Measurements from ENCODE around the gene AHCY. TPM values are rescaled to one million over a fixed set of nuclear protein-coding genes. Genes with fewer than 3 reads are reported as not detected.
"Not testable (repeated sequence)": the region's sequence is repeated elsewhere in the genome, so short reads cannot be mapped to it uniquely, and the experiment has no call there.

Gene AHCY
- total and polyA plus RNA-seq, 2 donors (not counting 1 experiment from before 2014, with no cell fraction given), result 68.4 to 78.3 TPM

- TF ChIP-seq EZH2 (IDR thresholded peaks at IDR 0.05; ENCODE audit: low read length, missing control alignments), result no peak
- no peak for TF ChIP-seq CTCF (conservative IDR thresholded peaks at IDR 0.05 in 1 of 2, IDR thresholded peaks at IDR 0.05 in 1 of 2; ENCODE audit: low read depth in 1 of 2, low read length in 2 of 2)
- Histone ChIP-seq H2AFZ (ENCODE audit: low read length) (no peak overlapping the region), H4K20me1 (ENCODE audit: control insufficient read depth, extremely low read depth, insufficient read depth, low read length) (no peaks in the 10 kb centered on the region), H3K27ac (ENCODE audit: insufficient read depth, low read length) (no peak overlapping the region), H3K4me3 (replicated peaks in 1 of 4; ENCODE audit: control extremely low read depth in 1 of 4, insufficient read depth in 1 of 4, low read depth in 3 of 4, low read length in 4 of 4) (no peak overlapping the region), H3K79me2 (ENCODE audit: control insufficient read depth, insufficient read depth, low read length) (no peaks in the 10 kb centered on the region), H3K9ac (ENCODE audit: insufficient read depth, low read length) (no peak overlapping the region), H3K4me2 (ENCODE audit: extremely low read depth, insufficient read depth, low read length) (no peak overlapping the region), H3K9me3 (ENCODE audit: control insufficient read depth, insufficient read depth, low read depth, low read length) (no peaks in the 10 kb centered on the region), H3K4me1 (ENCODE audit: control insufficient read depth, extremely low read depth, insufficient read depth, low read length) (peaks cover 6% of the 10 kb centered on the region), H3K36me3 (ENCODE audit: control insufficient read depth, insufficient read depth, low read length) (no peaks in the 10 kb centered on the region), H3K27me3 (ENCODE audit: control insufficient read depth, insufficient read depth, low read length) (no peaks in the 10 kb centered on the region)
- no peak for DNase-seq (ENCODE audit: low read depth in 2 of 2)
Observed at GRCh38 chr20:34264141-34264540, 39.0 kb downstream of the AHCY start.

- H3K27me3 ChIP-seq (ENCODE audit: control insufficient read depth, insufficient read depth, low read length); H3K36me3 ChIP-seq (ENCODE audit: control insufficient read depth, insufficient read depth, low read length); H3K27ac ChIP-seq (ENCODE audit: insufficient read depth, low read length); H3K9ac ChIP-seq (ENCODE audit: insufficient read depth, low read length); H3K79me2 ChIP-seq (ENCODE audit: control insufficient read depth, insufficient read depth, low read length); H3K4me2 ChIP-seq (ENCODE audit: extremely low read depth, insufficient read depth, low read length); H3K9me3 ChIP-seq (ENCODE audit: control insufficient read depth, insufficient read depth, low read depth, low read length); H4K20me1 ChIP-seq (ENCODE audit: control insufficient read depth, extremely low read depth, insufficient read depth, low read length); H2AFZ ChIP-seq (ENCODE audit: low read length); H3K4me1 ChIP-seq (ENCODE audit: control insufficient read depth, extremely low read depth, insufficient read depth, low read length); DNase-seq (ENCODE audit: low read depth in 2 of 2); H3K4me3 ChIP-seq (replicated peaks in 1 of 4; ENCODE audit: control extremely low read depth in 1 of 4, insufficient read depth in 1 of 4, low read depth in 3 of 4, low read length in 4 of 4): not testable (repeated sequence)
Observed at GRCh38 chr20:34263468-34263867, 39.7 kb downstream of the AHCY start.

GRCh38 chr20:34262488-34263288, 40.5 kb downstream of the AHCY start:
- Histone ChIP-seq H3K4me1 (ENCODE audit: control insufficient read depth, extremely low read depth, insufficient read depth, low read length) (peaks cover 6% of the 10 kb centered on the region), H3K79me2 (ENCODE audit: control insufficient read depth, insufficient read depth, low read length) (no peaks in the 10 kb centered on the region), H4K20me1 (ENCODE audit: control insufficient read depth, extremely low read depth, insufficient read depth, low read length) (no peaks in the 10 kb centered on the region), H3K27me3 (ENCODE audit: control insufficient read depth, insufficient read depth, low read length) (no peaks in the 10 kb centered on the region), H3K4me3 (replicated peaks in 1 of 4; ENCODE audit: control extremely low read depth in 1 of 4, insufficient read depth in 1 of 4, low read depth in 3 of 4, low read length in 4 of 4) (peak overlapping the region in 2 of 4 experiments; percentile 6 to 21), H2AFZ (ENCODE audit: low read length) (peak overlapping the region; percentile 85), H3K9ac (ENCODE audit: insufficient read depth, low read length) (peak overlapping the region; percentile 26), H3K4me2 (ENCODE audit: extremely low read depth, insufficient read depth, low read length) (peak overlapping the region; percentile 79), H3K9me3 (ENCODE audit: control insufficient read depth, insufficient read depth, low read depth, low read length) (no peaks in the 10 kb centered on the region), H3K36me3 (ENCODE audit: control insufficient read depth, insufficient read depth, low read length) (no peaks in the 10 kb centered on the region), H3K27ac (ENCODE audit: insufficient read depth, low read length) (peak overlapping the region; percentile 31)
- TF ChIP-seq EZH2 (IDR thresholded peaks at IDR 0.05; ENCODE audit: low read length, missing control alignments) (no peak), CTCF (conservative IDR thresholded peaks at IDR 0.05 in 1 of 2, IDR thresholded peaks at IDR 0.05 in 1 of 2; ENCODE audit: low read depth in 1 of 2, low read length in 2 of 2) (no peak)
- DNase-seq (ENCODE audit: low read depth in 2 of 2), result peak; percentile 56 to 63
